Stomach (tissue), 4 donors: ENCODE measurements around the gene SOCS1.

Experiments
- EP300 ChIP-seq: sonication (generic); formaldehyde crosslinking; IDR thresholded peaks from one replicate; pipeline ENCODE4 v1.6.1; 2017; ENCODE audit warnings: antibody characterized with exemption
- POLR2A ChIP-seq, 4 donors: fragments of 450-650 bp; IDR thresholded peaks; one replicate each; pipeline ENCODE4 v1.6.1; 2016; ENCODE audit warnings: antibody characterized with exemption in 4 of 4, control low read depth in 2 of 4, mild to moderate bottlenecking in 1 of 4, moderate library complexity in 1 of 4
- POLR2AphosphoS5 ChIP-seq, 3 donors: sonication (generic); formaldehyde crosslinking; IDR thresholded peaks; one replicate each; pipeline ENCODE4 v1.6.1; 2016; ENCODE audit warnings: antibody characterized with exemption in 3 of 3
- TF ChIP-seq, protein P1 (sequence below), 7 experiments: fragments of 450-650 bp in 4 of 7; fragments of 200-600 bp in 3 of 7; sonication (generic) in 3 of 7; IDR thresholded peaks; one replicate each; pipeline ENCODE4 v1.5.1; 2016 to 2019; ENCODE audit warnings: antibody characterized with exemption in 7 of 7, control low read depth in 2 of 7, mild to moderate bottlenecking in 1 of 7

DNA sequence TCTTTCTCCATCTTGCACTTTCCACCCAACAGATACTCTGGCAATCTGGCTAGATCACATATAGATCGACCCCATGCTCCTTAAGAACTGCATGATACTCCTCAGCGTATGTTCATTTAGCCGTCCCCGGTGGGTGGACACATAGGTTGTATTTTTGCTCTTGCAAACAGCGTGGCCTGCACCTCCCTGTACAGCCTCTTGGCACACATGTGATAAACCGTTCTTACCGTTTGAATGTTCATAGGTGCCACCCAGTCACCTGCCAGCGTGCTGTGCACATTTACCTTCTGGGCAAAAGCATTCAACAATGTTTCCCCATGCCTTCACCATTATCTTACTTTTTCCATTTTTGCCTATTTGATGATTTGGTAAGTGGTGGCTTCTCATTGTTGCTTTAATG is 6.9 kb upstream of the SOCS1 start:
- no peak for TF ChIP-seq POLR2A (IDR thresholded peaks at IDR 0.05)
- TF ChIP-seq, protein P1, sequence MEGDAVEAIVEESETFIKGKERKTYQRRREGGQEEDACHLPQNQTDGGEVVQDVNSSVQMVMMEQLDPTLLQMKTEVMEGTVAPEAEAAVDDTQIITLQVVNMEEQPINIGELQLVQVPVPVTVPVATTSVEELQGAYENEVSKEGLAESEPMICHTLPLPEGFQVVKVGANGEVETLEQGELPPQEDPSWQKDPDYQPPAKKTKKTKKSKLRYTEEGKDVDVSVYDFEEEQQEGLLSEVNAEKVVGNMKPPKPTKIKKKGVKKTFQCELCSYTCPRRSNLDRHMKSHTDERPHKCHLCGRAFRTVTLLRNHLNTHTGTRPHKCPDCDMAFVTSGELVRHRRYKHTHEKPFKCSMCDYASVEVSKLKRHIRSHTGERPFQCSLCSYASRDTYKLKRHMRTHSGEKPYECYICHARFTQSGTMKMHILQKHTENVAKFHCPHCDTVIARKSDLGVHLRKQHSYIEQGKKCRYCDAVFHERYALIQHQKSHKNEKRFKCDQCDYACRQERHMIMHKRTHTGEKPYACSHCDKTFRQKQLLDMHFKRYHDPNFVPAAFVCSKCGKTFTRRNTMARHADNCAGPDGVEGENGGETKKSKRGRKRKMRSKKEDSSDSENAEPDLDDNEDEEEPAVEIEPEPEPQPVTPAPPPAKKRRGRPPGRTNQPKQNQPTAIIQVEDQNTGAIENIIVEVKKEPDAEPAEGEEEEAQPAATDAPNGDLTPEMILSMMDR (IDR thresholded peaks at IDR 0.05), result no peak
- no peak for TF ChIP-seq POLR2AphosphoS5 (IDR thresholded peaks at IDR 0.05)
- no peak for TF ChIP-seq EP300
